Dermis blood vessel endothelial cell (primary cell): Measurements from ENCODE around the gene C10orf95. TPM values are rescaled to one million over a fixed set of nuclear protein-coding genes. Genes with fewer than 3 reads are reported as not detected.
"Not testable (repeated sequence)": the region's sequence is repeated elsewhere in the genome, so short reads cannot be mapped to it uniquely, and the experiment has no call there.

Experiments used
- DNase-seq: peaks from one replicate; pipeline ENCODE4 v3.0.0; 2010
- total RNA-seq: library from RNA; depleted of rRNA; stranded (reverse); fragments of >200 nt; gene quantifications from 2 replicates; pipeline ENCODE4 v1.2.3, GENCODE V29; 2014

C10orf95 gene
- total RNA-seq, 1 donor from 2014 or later, result not detected

DNA sequence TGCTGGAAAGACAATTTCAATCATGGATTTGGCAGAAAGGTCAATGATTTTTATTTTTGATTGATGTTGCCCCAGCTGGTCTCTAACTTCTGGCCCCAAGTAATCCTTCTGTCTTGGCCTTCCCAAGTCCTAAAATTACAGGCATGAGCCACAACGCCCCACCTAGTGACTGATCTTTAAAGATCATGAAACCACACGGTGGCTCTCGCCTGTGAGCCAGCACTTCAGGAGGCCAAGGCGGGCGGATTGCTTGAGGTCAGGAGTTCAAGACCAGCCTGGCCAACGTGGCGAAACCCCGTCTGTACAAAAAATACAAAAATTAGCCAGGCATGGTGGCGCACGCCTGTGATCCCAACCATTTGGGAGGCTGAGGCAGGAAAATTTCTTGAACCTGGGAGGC lies 12.6 kb upstream of the C10orf95 start:
- no peak for DNase-seq

DNA sequence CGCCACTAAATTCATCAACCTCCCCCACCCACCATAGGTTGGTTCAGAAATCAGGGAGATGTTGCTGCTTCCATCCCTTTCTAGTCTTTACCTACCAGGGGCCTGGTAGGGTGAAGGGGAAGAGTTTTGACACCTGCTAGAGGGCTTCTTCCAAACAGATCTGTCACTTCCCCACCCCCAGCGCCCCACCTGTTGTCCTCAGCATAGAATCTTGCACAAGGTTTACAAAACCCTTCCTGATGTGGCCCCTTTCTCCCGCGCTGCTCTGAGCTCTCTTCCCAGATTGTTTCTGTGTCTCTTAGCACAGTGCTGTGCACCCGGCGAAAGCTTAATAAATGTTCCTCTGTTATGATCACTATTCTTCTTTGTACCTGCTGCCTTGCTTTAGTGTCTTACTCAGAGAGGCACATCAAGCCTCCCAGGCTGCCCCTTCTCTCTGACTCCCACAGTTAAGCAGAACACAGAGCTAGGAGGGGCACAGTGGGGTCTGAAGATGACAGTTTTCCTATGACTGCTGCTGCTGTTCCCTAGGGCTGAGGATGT lies 11.2 kb upstream of the C10orf95 start:
- no peak for DNase-seq

DNA sequence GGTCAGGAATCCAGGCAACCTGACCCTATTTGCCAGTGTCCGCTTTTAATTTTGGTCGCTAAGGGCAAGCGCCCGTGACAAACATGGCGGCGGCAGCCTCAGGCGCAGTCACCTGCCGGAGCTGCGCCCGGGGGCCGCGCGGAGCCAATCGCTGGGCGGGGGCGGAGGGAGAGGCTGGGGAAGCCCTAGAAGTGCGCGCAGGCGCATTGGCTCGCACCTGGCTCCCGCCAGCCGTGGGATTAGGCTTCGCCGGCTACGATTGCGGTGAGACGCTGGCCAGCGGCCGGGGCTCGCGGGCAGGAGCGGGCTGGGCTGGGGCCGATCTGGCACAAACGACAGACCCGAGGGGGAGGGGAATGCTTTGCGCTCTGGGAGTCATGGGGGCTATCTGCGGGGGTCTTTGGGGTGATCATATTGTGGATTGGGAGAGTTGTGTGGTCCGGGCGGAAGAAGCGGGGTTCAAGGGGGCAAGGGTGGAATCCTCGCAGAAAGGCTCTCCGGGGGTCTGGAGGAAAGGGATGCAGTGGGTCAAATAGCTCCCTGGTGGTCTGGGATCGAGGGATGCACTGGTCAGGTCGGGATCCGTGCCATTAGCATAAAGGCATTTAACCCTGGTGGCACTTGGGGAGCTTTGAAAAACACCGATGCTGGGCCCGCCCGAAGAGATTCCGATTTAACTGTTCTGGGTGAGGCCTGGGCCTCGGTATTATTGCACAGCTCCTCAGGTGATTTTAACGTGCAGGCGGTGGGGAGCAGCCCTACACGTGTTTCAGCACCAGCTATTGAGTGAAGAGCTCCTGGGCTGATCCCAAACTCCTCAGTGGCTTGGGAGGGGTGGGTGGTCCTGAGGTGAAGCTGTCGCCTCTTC lies 10.1 kb upstream of the C10orf95 start:
- peak; percentile 88 for DNase-seq

DNA sequence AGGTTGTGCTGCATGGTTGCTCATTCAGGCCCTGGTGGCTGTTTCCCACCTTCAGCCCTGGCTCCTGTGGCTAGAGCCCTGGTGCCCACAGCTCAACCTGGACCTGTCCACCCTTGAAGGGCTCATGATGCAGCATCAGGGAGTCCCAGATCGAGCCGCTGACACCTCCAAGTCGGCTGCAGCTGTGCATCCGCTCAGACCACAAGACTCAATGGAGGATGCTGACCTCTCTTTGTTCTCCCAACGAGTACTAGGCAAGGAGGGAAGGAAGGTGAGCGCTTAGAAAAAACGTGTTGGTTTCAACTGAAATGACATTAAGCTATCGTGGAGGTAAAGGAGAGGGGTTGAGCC lies 9.5 kb upstream of the C10orf95 start:
- no peak for DNase-seq

DNA sequence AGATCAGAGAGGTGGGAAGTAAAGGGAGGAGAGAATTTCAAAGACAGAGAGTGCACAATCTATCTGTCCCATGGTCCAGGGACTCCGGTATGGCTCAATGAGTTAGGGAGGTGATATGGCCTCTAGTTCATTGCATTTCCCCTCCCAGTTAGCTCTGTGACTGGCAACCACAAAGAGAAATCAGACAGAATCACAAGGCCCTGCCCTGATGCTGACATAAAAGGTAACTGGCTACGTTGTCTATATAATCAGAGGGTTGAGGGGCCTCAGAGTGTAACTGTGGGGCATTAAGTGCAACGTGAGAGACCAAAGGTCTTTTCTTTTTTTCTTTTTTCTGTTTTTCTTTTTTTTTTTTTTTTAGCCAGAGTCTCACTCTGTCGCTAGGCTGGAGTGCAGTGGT lies 7.3 kb upstream of the C10orf95 start:
- DNase-seq, result no peak

GRCh38 chr10:102457591-102458150 lies 6.3 kb upstream of the C10orf95 start:
- no peak for DNase-seq

DNA sequence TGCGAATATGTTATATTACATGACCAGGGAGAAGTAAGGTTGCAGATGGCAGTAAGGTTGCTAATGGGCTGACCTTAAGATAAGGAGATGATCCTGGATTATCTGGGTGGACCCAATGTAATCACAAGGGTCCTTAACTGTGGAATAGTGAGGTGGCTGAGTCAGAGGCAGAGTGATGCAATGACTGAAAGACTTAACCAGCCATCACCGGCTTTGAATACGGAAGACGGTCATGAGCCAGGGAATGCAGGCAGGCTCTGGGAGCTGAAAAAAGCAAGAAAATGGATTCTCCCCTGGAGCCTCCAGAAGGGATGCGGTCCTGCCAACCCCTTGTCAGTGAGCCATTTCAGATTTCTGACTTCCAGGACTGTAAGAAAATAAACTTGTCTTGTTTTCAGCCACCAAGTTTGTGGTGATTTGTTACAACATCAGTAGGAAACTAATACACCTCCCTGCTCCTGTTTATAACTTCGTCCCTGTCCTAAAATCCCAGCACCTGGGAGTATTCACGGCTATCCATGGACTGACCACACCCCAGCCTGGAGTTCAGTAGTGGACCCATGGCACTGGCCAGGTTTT lies 4.6 kb upstream of the C10orf95 start:
- DNase-seq, result no peak

DNA sequence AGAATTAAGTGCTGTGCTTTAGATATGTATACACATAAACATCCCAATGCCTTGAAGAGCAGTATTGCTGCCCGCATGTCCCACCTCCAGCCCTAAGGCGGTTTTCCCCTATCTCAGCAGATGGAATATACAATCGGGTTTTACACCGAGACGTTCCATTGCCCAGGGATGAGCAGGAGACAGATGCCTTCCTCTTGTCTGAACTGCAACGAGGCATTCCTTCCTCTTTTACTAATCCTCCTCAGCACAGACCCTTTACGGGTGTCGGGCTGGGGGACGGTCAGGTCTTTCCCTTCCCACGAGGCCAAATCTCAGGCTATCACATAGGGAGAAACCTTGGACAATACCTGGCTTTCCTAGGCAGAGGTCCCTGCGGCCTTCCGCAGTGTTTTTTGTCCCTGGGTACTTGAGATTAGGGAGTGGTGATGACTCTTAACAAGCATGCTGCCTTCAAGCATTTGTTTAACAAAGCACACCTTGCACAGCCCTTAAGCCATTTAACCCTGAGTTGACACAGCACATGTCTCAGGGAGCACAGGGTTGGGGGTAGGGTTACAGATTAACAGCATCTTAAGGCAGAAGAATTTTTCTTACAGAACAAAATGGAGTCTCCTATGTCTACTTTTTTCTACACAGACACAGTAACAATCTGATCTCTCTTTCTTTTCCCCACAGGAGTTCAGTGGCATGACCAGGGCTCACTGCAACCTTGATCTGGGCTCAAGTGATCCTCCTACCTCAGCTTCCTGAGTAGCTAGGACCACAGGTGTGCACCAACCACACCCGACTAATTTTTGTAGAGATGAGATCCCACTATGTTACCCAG lies 3.5 kb upstream of the C10orf95 start:
- not testable (repeated sequence) for DNase-seq

GRCh38 chr10:102453502-102453901 lies 2.2 kb upstream of the C10orf95 start:
- DNase-seq, result no peak

GRCh38 chr10:102452672-102453340 lies 1.5 kb upstream of the C10orf95 start:
- peak; percentile 49 for DNase-seq

GRCh38 chr10:102450374-102451104 lies 804 bp downstream of the C10orf95 start:
- peak; percentile 84 for DNase-seq

- no peak for DNase-seq
These were observed 1.3 kb downstream of the C10orf95 start for GRCh38 chr10:102450124-102450373.

- peak; percentile 57 for DNase-seq
These were observed 1.8 kb downstream of the C10orf95 start for GRCh38 chr10:102449321-102450123.

DNA sequence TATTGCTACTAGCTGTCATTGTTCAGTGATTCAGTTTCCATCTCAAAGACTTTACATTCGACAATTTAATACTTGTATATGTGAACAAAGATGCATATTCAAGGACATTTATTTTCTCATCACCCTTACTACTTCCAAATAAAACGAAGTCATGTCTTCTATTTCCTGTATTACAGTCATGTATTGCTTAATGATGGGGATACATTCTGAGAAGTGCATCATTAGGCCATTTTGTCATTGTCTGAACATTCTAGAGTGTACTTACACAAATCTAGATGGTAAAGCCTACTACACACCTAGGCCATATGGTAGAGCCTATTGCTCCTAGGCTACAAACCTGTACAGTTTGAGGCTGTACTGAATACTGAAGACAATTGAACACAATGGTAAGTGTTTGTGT lies 6.5 kb downstream of the C10orf95 start:
- DNase-seq, result no peak

GRCh38 chr10:102438374-102438773 lies 13.0 kb downstream of the C10orf95 start:
- no peak for DNase-seq

- DNase-seq, result no peak
These were observed 13.8 kb downstream of the C10orf95 start for GRCh38 chr10:102437515-102437914.

DNA sequence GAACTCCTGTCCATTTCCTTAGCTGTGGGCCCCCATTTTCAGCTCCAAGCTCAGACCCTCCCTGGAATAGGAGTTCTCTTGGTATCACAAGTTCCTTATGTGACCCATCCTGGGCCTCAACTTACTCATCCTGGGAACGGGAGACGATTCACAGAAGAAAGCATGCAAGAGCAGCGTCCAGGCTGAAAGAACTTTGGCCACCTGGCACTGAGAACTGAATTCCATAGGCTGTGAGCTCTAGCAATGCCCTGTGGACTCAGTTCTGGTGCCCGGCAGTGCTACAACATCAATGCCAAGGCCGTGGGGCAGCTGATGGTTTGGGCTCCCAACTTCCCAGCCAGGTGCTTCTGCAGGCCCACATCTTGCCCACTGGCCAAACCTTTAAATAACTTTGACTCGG lies 15.0 kb downstream of the C10orf95 start:
- no peak for DNase-seq

DNA sequence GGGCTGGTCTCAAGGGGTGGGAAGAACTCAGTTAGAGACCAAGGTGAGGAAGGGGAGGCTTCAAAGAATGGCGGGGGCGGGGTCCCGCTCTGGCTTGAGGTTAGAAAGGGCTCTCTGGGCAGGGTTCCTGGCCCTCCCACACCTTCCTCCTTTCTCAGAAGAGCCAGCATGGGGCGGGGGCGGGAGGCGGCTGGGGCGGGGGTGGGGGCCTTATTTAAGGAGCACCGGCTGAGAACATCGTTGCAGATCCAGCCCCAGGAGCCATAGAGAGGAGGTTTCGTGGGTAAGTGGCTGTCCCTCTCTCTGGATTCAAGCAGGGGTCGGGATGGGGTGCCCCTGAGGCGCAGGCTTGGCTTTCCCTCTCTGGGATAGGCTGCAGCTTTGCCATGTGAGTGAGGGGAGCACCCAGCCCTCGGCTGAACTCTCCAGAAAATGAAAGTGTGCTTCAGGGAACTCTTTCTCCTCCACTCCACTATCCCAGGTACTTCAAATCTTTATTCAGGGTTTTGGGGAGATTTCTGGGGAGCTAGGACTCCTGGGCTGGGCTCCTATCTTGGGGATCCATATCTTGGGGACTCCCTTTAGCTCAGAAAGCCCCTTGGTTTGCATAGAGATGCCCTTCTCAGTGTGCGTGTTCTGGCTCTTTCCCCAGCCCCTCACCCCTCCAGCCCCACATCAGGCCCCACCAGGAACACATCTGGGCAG lies 15.7 kb downstream of the C10orf95 start:
- no peak for DNase-seq

GRCh38 chr10:102435133-102435497 lies 16.2 kb downstream of the C10orf95 start:
- DNase-seq, result no peak

DNA sequence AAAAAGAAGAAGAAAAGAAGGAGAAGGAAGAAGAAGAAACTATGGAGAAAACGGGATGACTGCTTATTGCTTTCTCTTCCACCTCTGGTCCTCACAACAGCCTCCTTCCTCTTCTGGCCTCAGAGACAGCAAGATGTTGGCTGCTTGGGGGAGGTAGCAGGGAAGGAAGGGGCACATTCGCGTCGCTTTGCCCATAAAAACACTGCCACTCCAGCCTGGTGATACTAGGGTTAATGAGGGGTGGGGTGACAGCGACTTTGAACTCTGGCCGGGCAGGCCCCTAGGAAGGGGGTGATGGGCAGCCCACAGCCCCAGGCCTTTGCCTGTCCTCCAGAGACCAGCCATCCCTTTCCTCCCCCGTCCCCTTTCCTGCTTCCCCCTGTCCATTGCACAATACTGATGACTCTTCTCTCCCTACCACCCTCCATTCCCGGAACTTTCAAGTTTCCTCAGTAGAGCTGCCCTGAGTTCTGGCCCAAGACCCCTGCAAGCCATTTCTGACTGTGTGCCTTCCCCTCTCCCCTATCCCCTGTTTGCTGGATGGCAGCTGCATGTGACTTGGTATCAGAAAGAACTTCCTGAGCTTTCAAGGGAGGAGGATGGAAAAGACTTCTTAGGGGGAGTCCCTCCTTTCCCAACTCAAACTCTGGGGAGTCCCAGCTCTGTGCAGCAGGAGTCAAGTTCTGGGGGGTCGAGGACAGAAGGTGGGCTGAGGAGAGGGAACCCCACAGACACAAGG lies 16.8 kb downstream of the C10orf95 start:
- no peak for DNase-seq
